PC-3 (cell line): Measurements from ENCODE around the gene SORBS2. TPM values are rescaled to one million over a fixed set of nuclear protein-coding genes. Genes with fewer than 3 reads are reported as not detected.

Source experiments
- ATAC-seq: fragments of 200-7000 bp; cut with Tn5 transposase; 2 replicates; pipeline ENCODE4 v1.9.1; 2020; ENCODE audit warnings: mild to moderate bottlenecking, moderate library complexity
- BruUV-seq: library from RNA; stranded (reverse); fragments of 400-500 nt; replicated peaks from 2 replicates; lab custom pipeline; 2021; lab: Mats Ljungman, UMichigan
- CTCF ChIA-PET: fragments of 300-600 bp; sonication (Branson Sonifier 250); formaldehyde crosslinking; loops from one replicate; lab custom pipeline; 2022; ENCODE audit warnings: antibody characterized with exemption; lab: Charles Lee
- POLR2A ChIA-PET: fragments of 300-600 bp; sonication (Branson Sonifier 250); formaldehyde crosslinking; loops from one replicate; lab custom pipeline; 2022; ENCODE audit warnings: antibody characterized with exemption; ENCODE audit not compliant: unreplicated experiment; lab: Charles Lee
- DNase-seq: peaks from one replicate; pipeline ENCODE4 v3.0.0-alpha.2; 2015
- H2AFZ ChIP-seq: fragments of 300-600 bp; sonication (generic); 2 replicates; pipeline ENCODE4 v1.6.0; 2016; ENCODE audit warnings: antibody characterized with exemption, low read length
- H3F3A ChIP-seq: fragments of 300-600 bp; sonication (generic); one replicate; pipeline ENCODE4 v1.6.0; 2017; ENCODE audit warnings: antibody characterized with exemption, low read length, control low read depth, mild to moderate bottlenecking; ENCODE audit not compliant: unreplicated experiment
- H3K27ac ChIP-seq: fragments of 300-600 bp; sonication (generic); 2 replicates; pipeline ENCODE4 v1.5.1; 2016; ENCODE audit warnings: mild to moderate bottlenecking, low read length
- H3K27me3 ChIP-seq: fragments of 300-600 bp; sonication (generic); 2 replicates; pipeline ENCODE4 v1.6.1; 2016; ENCODE audit warnings: low read length, mixed read lengths
- H3K36me3 ChIP-seq: fragments of 300-600 bp; sonication (generic); 2 replicates; pipeline ENCODE4 v1.6.1; 2016; ENCODE audit warnings: low read depth, mixed run types, low read length, mixed read lengths
- H3K4me1 ChIP-seq: fragments of 300-600 bp; sonication (generic); 2 replicates; pipeline ENCODE4 v1.5.1; 2016; ENCODE audit warnings: low read length; ENCODE audit not compliant: insufficient read depth
- H3K4me2 ChIP-seq: fragments of 300-600 bp; sonication (generic); 2 replicates; pipeline ENCODE4 v1.6.0; 2016; ENCODE audit warnings: low read length
- H3K4me3 ChIP-seq: fragments of 300-600 bp; sonication (generic); 2 replicates; pipeline ENCODE4 v1.5.1; 2016; ENCODE audit warnings: mild to moderate bottlenecking, low read length, mixed read lengths
- H3K79me2 ChIP-seq: fragments of 300-600 bp; sonication (generic); 2 replicates; pipeline ENCODE4 v1.6.1; 2017; ENCODE audit warnings: low read length, mixed read lengths
- H3K9ac ChIP-seq: fragments of 300-600 bp; sonication (generic); 2 replicates; pipeline ENCODE4 v1.6.0; 2016; ENCODE audit warnings: mild to moderate bottlenecking, low read length
- H3K9me2 ChIP-seq: fragments of 300-600 bp; sonication (generic); replicated peaks from 2 replicates; pipeline ENCODE4 v1.6.1; 2016; ENCODE audit warnings: mixed run types, low read length, mixed read lengths
- H3K9me3 ChIP-seq: fragments of 300-600 bp; sonication (generic); 2 replicates; pipeline ENCODE4 v1.6.1; 2016; ENCODE audit warnings: low read length, mixed read lengths
- H4K20me1 ChIP-seq: fragments of 300-600 bp; sonication (generic); 2 replicates; pipeline ENCODE4 v1.6.1; 2016; ENCODE audit warnings: low read length, mixed read lengths
- CTCF ChIP-seq: fragments of 300-600 bp; sonication (generic); conservative IDR thresholded peaks from 2 replicates; pipeline ENCODE4 v1.5.1; 2017; ENCODE audit warnings: antibody characterized with exemption, low read depth, mild to moderate bottlenecking, low read length
- EZH2 ChIP-seq: fragments of 300-600 bp; sonication (generic); IDR thresholded peaks from one replicate; pipeline ENCODE4 v1.6.1; 2017; ENCODE audit warnings: antibody characterized with exemption, mild to moderate bottlenecking, low read length; ENCODE audit not compliant: unreplicated experiment
- EZH2phosphoT487 ChIP-seq: fragments of 300-600 bp; sonication (generic); IDR thresholded peaks from 2 replicates; pipeline ENCODE4 v1.6.1; 2018; ENCODE audit warnings: mild to moderate bottlenecking, antibody characterized with exemption, low read length, borderline replicate concordance
- intact Hi-C: fragments of 100-400 bp; cut with micrococcal nuclease; formaldehyde crosslinking; loops from 2 replicates; pipeline ENCODE4 v1.9.0; 2023
- total RNA-seq: library from RNA; depleted of rRNA; stranded (reverse); fragments of >200 nt; gene quantifications from 2 replicates; pipeline ENCODE4 v1.2.3, GENCODE V29; 2014

The SORBS2 gene
- total RNA-seq, 1 experiment from 2014 or later = 3.6 TPM

DNA sequence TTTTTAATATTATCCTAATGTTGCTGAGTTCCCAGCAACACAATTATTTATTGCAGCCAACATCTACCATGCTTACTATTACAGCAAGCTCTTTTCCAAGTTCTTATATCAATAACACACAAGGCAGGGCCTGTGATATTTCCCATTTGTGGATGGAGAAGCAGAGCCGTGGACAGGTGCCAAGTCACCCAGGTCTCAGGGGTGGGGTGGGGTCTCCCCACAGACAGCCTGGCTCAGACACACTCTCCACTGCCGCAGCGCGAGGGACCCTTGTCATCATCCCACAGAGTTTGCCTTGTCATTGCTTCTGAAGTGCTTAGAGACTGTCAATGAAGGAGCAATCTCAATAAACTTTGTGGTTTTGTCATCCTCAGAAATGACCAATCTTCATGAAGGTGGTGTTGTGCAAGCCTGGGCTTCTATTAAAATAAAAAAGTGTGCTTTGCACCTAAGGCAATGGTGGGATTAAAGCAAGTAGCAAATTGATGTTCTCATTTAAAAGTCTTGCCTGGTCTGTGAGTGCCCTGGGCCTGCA lies 76.1 kb downstream of the SORBS2 start:
- DNase-seq = no peak
- Histone ChIP-seq H3K36me3 (no peaks in the 10 kb centered on the region), H3K27ac (no peak overlapping the region), H3K9ac (no peak overlapping the region), H3K4me1 (no peaks in the 10 kb centered on the region), H3K27me3 (no peaks in the 10 kb centered on the region), H3K9me3 (no peaks in the 10 kb centered on the region), H3K9me2 (no peaks in the 10 kb centered on the region), H3K4me2 (no peak overlapping the region), H3F3A (no peaks in the 10 kb centered on the region), H3K79me2 (no peaks in the 10 kb centered on the region), H3K4me3 (no peak overlapping the region), H4K20me1 (no peaks in the 10 kb centered on the region), H2AFZ (no peak overlapping the region)
- ChIA-PET CTCF (no interaction called here), POLR2A (no interaction called here)
- TF ChIP-seq EZH2 = no peak
- no peak for TF ChIP-seq CTCF
- TF ChIP-seq EZH2phosphoT487 = no peak
- BruUV-seq = no TSS peak
- intact Hi-C loops = no loop called here
- no peak for ATAC-seq

DNA sequence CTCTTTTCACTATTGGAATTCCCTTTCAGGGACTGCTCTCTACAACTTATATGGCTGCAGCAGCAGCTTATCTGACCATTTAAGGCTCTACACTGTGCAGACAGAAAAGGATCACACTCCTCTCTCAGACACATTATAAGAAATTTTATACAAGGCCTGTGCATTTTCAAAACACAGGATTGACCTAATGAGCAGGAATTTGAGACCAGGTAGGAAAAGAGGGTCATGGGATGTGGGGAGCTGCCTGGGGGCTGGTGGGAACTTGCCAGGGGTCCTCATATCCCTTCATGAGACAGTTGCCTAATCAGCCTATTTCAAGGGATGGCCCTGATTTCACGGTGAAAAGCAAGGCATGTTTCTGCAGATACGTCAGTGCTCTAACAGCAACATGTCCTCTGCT lies 77.1 kb downstream of the SORBS2 start:
- ATAC-seq (no peak), DNase-seq (no peak)
- intact Hi-C loops = no loop called here
- Histone ChIP-seq H3K4me1 (no peaks in the 10 kb centered on the region), H3K27ac (no peak overlapping the region), H3K36me3 (no peaks in the 10 kb centered on the region), H3K4me3 (no peak overlapping the region), H3K9me3 (no peaks in the 10 kb centered on the region), H4K20me1 (no peaks in the 10 kb centered on the region), H2AFZ (no peak overlapping the region), H3K4me2 (no peak overlapping the region), H3F3A (no peaks in the 10 kb centered on the region), H3K9me2 (no peaks in the 10 kb centered on the region), H3K27me3 (no peaks in the 10 kb centered on the region), H3K79me2 (no peaks in the 10 kb centered on the region), H3K9ac (no peak overlapping the region)
- ChIA-PET POLR2A (no interaction called here), CTCF (no interaction called here)
- BruUV-seq = no TSS peak
- no peak for TF ChIP-seq EZH2
- no peak for TF ChIP-seq CTCF
- TF ChIP-seq EZH2phosphoT487 = no peak

GRCh38 chr4:185734214-185734613 lies 77.8 kb downstream of the SORBS2 start:
- Histone ChIP-seq H3K9me3 (no peaks in the 10 kb centered on the region), H3K4me3 (no peak overlapping the region), H4K20me1 (no peaks in the 10 kb centered on the region), H3K27me3 (no peaks in the 10 kb centered on the region), H3K79me2 (no peaks in the 10 kb centered on the region), H2AFZ (no peak overlapping the region), H3F3A (no peaks in the 10 kb centered on the region), H3K36me3 (no peaks in the 10 kb centered on the region), H3K4me2 (no peak overlapping the region), H3K4me1 (no peaks in the 10 kb centered on the region), H3K9ac (no peak overlapping the region), H3K27ac (no peak overlapping the region), H3K9me2 (no peaks in the 10 kb centered on the region)
- DNase-seq (no peak), ATAC-seq (no peak)
- no TSS peak for BruUV-seq
- ChIA-PET POLR2A (no interaction called here), CTCF (no interaction called here)
- intact Hi-C loops = no loop called here
- no peak for TF ChIP-seq EZH2phosphoT487
- no peak for TF ChIP-seq CTCF
- no peak for TF ChIP-seq EZH2
